HepG2 (cell line): ENCODE measurements around the gene COMT. TPM values are rescaled to one million over a fixed set of nuclear protein-coding genes. Genes with fewer than 3 reads are reported as not detected.

Experiments
- AGO1 ChIP-seq: fragments of 200-400 bp; formaldehyde crosslinking; IDR thresholded peaks from 2 replicates; pipeline ENCODE4 v1.6.1; 2017; ENCODE audit warnings: mild to moderate bottlenecking, low read depth, low read length, moderate library complexity; ENCODE audit not compliant: poor library complexity, severe bottlenecking
- EED ChIP-seq: sonication (generic); formaldehyde crosslinking; IDR thresholded peaks from 2 replicates; pipeline ENCODE4 v1.5.0; 2020; ENCODE audit warnings: mild to moderate bottlenecking, missing genetic modification reagents
- ETV6 ChIP-seq: sonication (generic); formaldehyde crosslinking; conservative IDR thresholded peaks from 2 replicates; pipeline ENCODE4 v1.4.0; 2020; ENCODE audit warnings: missing genetic modification reagents
- ISL2 ChIP-seq: sonication (generic); formaldehyde crosslinking; IDR thresholded peaks from 2 replicates; pipeline ENCODE4 v1.5.0; 2020; ENCODE audit warnings: missing genetic modification reagents
- KAT2B ChIP-seq: fragments of 150-350 bp; IDR thresholded peaks from 2 replicates; pipeline ENCODE4 v1.6.1; 2014; ENCODE audit warnings: low read depth, low read length, borderline replicate concordance
- NPAS2 ChIP-seq: sonication (generic); formaldehyde crosslinking; IDR thresholded peaks from 2 replicates; pipeline ENCODE4 v1.8.0; 2022; ENCODE audit warnings: mild to moderate bottlenecking, missing genetic modification reagents, borderline replicate concordance
- PRPF4 ChIP-seq: fragments of 200-400 bp; formaldehyde crosslinking; IDR thresholded peaks from 2 replicates; pipeline ENCODE4 v1.6.1; 2016; ENCODE audit warnings: low read length, low read depth; ENCODE audit not compliant: poor library complexity, severe bottlenecking
- SKI ChIP-seq: fragments of 450-650 bp; IDR thresholded peaks from one replicate; pipeline ENCODE4 v1.6.1; 2018; ENCODE audit warnings: mild to moderate bottlenecking; ENCODE audit not compliant: partially characterized antibody
- ZBTB26 ChIP-seq: IDR thresholded peaks from 2 replicates; pipeline ENCODE4 v1.6.1; 2016; ENCODE audit warnings: missing compliant biosample characterization, missing genetic modification reagents, borderline replicate concordance
- ZFP41 ChIP-seq: sonication (generic); formaldehyde crosslinking; IDR thresholded peaks from 2 replicates; pipeline ENCODE4 v1.4.0; 2020; ENCODE audit warnings: mild to moderate bottlenecking, missing genetic modification reagents, borderline replicate concordance
- ZNF276 ChIP-seq: sonication (generic); formaldehyde crosslinking; IDR thresholded peaks from 2 replicates; pipeline ENCODE4 v1.4.0; 2020; ENCODE audit warnings: mild to moderate bottlenecking, low read depth, missing genetic modification reagents
- ZNF331 ChIP-seq: sonication (generic); formaldehyde crosslinking; IDR thresholded peaks from 2 replicates; pipeline ENCODE4 v1.4.0; 2020; ENCODE audit warnings: missing genetic modification reagents
- ZNF343 ChIP-seq: sonication (generic); formaldehyde crosslinking; IDR thresholded peaks from 2 replicates; pipeline ENCODE4 v1.4.0; 2020; ENCODE audit warnings: mild to moderate bottlenecking, missing genetic modification reagents
- ZNF383 ChIP-seq: sonication (generic); formaldehyde crosslinking; IDR thresholded peaks from 2 replicates; pipeline ENCODE4 v1.4.0; 2020; ENCODE audit warnings: missing genetic modification reagents, mild to moderate bottlenecking, borderline replicate concordance
- ZNF484 ChIP-seq: sonication (generic); formaldehyde crosslinking; IDR thresholded peaks from 2 replicates; pipeline ENCODE4 v1.5.1; 2020; ENCODE audit warnings: mild to moderate bottlenecking, low read depth, missing genetic modification reagents, borderline replicate concordance
- ZNF530 ChIP-seq: sonication (generic); formaldehyde crosslinking; IDR thresholded peaks from 2 replicates; pipeline ENCODE4 v1.5.0; 2020; ENCODE audit warnings: low read depth, mild to moderate bottlenecking, missing genetic modification reagents
- ZNF776 ChIP-seq: sonication (generic); formaldehyde crosslinking; IDR thresholded peaks from 2 replicates; pipeline ENCODE4 v1.4.0; 2020; ENCODE audit warnings: mild to moderate bottlenecking, missing genetic modification reagents
- ZSCAN22 ChIP-seq: sonication (generic); formaldehyde crosslinking; IDR thresholded peaks from 2 replicates; pipeline ENCODE4 v1.4.0; 2020; ENCODE audit warnings: mild to moderate bottlenecking, missing genetic modification reagents
- polyA plus RNA-seq, 8 experiments: library from polyadenylated mRNA; depleted of rRNA in 3 of 8; stranded (reverse) in 7 of 8; unstranded in 1 of 8; fragments of >200 nt; fragmentation: Illumina TruSeq in 4 of 8; extraction: Trizol in 4 of 8; gene quantifications; 2 replicates each; pipeline versions ENCODE4 v1.2.1 to v1.2.3, GENCODE V29; 2011 to 2016; ENCODE audit warnings: low read depth in 4 of 8, missing spikeins in 1 of 8, mixed read lengths in 1 of 8; ENCODE audit not compliant: insufficient read depth in 1 of 8
- total RNA-seq, 5 experiments: library from RNA; depleted of rRNA; stranded (reverse); fragments of >200 nt; fragmentation: Illumina TruSeq; extraction: Trizol; gene quantifications; 2 replicates each; pipeline ENCODE4 v1.2.3, GENCODE V29; 2016; ENCODE audit warnings: low read depth in 1 of 5
- TF ChIP-seq, protein P1 (sequence below), 2 experiments: sonication (generic) in 1 of 2; formaldehyde crosslinking in 1 of 2; IDR thresholded peaks; 2 replicates each; pipeline versions ENCODE4 v1.5.1 to v1.6.1; 2011 to 2020; ENCODE audit warnings: borderline replicate concordance in 1 of 2, low read depth in 1 of 2, low read length in 1 of 2, mild to moderate bottlenecking in 1 of 2, missing genetic modification reagents in 1 of 2, moderate library complexity in 1 of 2
- TF ChIP-seq, protein P2 (sequence below): sonication (generic); formaldehyde crosslinking; IDR thresholded peaks from 2 replicates; pipeline ENCODE4 v1.4.0; 2020; ENCODE audit warnings: missing genetic modification reagents
- TF ChIP-seq, protein P3 (sequence below): sonication (generic); formaldehyde crosslinking; conservative IDR thresholded peaks from 2 replicates; pipeline ENCODE4 v1.8.0; 2022; ENCODE audit warnings: low read depth, missing genetic modification reagents

Gene COMT
- total and polyA plus RNA-seq, 2 of the 13 experiments (the other 11 are each of a cell fraction or from before 2014, with no cell fraction given): 156 to 162 TPM

GRCh38 chr22:19898831-19899567 lies 42.6 kb upstream of the COMT start (continued):
- no peak for TF ChIP-seq SKI
- TF ChIP-seq ISL2 (CRISPR knock-in tag): no peak; the same call in 1 of the 2 replicates
- no peak for TF ChIP-seq ZNF530 (CRISPR knock-in tag)
- TF ChIP-seq ZNF343 (CRISPR knock-in tag): no peak
- no peak for TF ChIP-seq KAT2B
- TF ChIP-seq, protein P1, sequence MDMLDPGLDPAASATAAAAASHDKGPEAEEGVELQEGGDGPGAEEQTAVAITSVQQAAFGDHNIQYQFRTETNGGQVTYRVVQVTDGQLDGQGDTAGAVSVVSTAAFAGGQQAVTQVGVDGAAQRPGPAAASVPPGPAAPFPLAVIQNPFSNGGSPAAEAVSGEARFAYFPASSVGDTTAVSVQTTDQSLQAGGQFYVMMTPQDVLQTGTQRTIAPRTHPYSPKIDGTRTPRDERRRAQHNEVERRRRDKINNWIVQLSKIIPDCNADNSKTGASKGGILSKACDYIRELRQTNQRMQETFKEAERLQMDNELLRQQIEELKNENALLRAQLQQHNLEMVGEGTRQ (IDR thresholded peaks at IDR 0.05; ENCODE audit: low read depth, low read length): no peak
- TF ChIP-seq, protein P1 (CRISPR knock-in tag; IDR thresholded peaks at IDR 0.05; ENCODE audit: borderline replicate concordance): no peak
- TF ChIP-seq, protein P2, sequence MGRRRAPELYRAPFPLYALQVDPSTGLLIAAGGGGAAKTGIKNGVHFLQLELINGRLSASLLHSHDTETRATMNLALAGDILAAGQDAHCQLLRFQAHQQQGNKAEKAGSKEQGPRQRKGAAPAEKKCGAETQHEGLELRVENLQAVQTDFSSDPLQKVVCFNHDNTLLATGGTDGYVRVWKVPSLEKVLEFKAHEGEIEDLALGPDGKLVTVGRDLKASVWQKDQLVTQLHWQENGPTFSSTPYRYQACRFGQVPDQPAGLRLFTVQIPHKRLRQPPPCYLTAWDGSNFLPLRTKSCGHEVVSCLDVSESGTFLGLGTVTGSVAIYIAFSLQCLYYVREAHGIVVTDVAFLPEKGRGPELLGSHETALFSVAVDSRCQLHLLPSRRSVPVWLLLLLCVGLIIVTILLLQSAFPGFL: no peak
- TF ChIP-seq EED (CRISPR knock-in tag): no peak
- TF ChIP-seq, protein P3, sequence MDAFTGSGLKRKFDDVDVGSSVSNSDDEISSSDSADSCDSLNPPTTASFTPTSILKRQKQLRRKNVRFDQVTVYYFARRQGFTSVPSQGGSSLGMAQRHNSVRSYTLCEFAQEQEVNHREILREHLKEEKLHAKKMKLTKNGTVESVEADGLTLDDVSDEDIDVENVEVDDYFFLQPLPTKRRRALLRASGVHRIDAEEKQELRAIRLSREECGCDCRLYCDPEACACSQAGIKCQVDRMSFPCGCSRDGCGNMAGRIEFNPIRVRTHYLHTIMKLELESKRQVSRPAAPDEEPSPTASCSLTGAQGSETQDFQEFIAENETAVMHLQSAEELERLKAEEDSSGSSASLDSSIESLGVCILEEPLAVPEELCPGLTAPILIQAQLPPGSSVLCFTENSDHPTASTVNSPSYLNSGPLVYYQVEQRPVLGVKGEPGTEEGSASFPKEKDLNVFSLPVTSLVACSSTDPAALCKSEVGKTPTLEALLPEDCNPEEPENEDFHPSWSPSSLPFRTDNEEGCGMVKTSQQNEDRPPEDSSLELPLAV: no peak
- no peak for TF ChIP-seq ZNF383
- no peak for TF ChIP-seq ZNF776 (CRISPR knock-in tag)
- TF ChIP-seq PRPF4: no peak
- TF ChIP-seq AGO1: no peak
- no peak for TF ChIP-seq ETV6
- no peak for TF ChIP-seq ZNF276 (CRISPR knock-in tag)
- no peak for TF ChIP-seq NPAS2 (CRISPR knock-in tag)
- no peak for TF ChIP-seq ZSCAN22 (CRISPR knock-in tag)
- no peak for TF ChIP-seq ZNF331
- TF ChIP-seq ZBTB26 (CRISPR knock-in tag): no peak
- TF ChIP-seq ZFP41 (CRISPR knock-in tag): no peak
- TF ChIP-seq ZNF484 (CRISPR knock-in tag): no peak
